ENCODE data around the gene DTX4. TPM values are rescaled to one million over a fixed set of nuclear protein-coding genes. Genes with fewer than 3 reads are reported as not detected.
A peak's percentile ranks its signal among the peaks of the same experiment; 100 is the strongest.

DTX4 gene
- total RNA-seq, 6 experiments from 2014 or later: 10.8 to 49.1 (median 22.6) TPM

DNA sequence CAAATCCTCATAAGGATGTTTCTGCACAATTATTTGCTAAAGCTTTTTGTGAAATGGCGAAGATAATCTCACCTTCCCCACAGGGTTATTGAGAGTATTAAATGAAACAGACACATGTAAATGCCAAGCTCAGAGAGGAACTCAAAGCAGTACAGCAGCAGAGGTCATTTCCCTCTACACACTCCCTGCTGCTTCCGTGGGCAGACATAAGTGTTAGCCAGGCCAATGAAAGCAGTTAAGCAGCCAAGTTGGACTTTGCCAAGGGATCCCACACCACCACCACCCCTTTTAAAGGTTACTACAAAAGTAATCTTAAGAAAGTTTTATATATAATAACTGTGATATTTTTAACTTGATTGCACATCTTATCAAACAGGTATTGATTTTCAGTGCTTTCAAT, 33.3 kb upstream of the DTX4 start:
- peaks cover 0 to 11% (median 0%) of the 10 kb centered on the region in 4 donors for H3K36me3 ChIP-seq
- intact Hi-C loops (cut with DNase I): no loop called here
- H3K9me3 ChIP-seq: no peaks in the 10 kb centered on the region
- no peaks in the 10 kb centered on the region for H3K27me3 ChIP-seq
- peaks cover 0 to 15% (median 4%) of the 10 kb centered on the region in 4 donors for H3K4me1 ChIP-seq
- no peak overlapping the region for H3K27ac ChIP-seq
- 44% methylated on average over 2 of the region's 2 CpGs for WGBS (ENCODE audit: insufficient coverage, low coverage, low lambda C conversion rate, missing lambda C conversion rate)
- TF ChIP-seq, protein P1, sequence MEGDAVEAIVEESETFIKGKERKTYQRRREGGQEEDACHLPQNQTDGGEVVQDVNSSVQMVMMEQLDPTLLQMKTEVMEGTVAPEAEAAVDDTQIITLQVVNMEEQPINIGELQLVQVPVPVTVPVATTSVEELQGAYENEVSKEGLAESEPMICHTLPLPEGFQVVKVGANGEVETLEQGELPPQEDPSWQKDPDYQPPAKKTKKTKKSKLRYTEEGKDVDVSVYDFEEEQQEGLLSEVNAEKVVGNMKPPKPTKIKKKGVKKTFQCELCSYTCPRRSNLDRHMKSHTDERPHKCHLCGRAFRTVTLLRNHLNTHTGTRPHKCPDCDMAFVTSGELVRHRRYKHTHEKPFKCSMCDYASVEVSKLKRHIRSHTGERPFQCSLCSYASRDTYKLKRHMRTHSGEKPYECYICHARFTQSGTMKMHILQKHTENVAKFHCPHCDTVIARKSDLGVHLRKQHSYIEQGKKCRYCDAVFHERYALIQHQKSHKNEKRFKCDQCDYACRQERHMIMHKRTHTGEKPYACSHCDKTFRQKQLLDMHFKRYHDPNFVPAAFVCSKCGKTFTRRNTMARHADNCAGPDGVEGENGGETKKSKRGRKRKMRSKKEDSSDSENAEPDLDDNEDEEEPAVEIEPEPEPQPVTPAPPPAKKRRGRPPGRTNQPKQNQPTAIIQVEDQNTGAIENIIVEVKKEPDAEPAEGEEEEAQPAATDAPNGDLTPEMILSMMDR (IDR thresholded peaks at IDR 0.05): no peak
- TF ChIP-seq POLR2A (IDR thresholded peaks at IDR 0.05): no peak
- H3K4me3 ChIP-seq: no peak overlapping the region
- no peak for DNase-seq
- ATAC-seq: no peak

DNA sequence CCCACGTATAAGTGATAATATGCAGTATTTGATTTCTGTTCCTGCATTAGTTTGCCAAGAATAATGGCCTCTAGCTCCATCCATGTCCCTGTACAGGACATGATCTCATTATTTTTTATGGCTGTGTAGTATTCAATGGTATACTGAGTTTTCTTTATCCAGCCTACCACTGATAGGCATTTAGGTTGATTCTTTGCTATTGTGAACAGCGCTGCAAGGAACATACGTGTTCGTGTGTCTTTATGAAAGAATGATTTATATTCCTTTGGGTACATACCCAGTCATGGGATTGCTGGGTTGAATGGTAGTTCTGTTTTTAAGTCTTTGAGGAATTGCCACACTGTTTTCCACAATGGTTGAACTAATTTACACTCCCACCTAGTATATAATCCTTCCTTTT, 30.7 kb upstream of the DTX4 start:
- WGBS (ENCODE audit: insufficient coverage, low coverage, low lambda C conversion rate, missing lambda C conversion rate): 90% methylated on average over 4 of the region's 4 CpGs
- H3K27me3 ChIP-seq: no peaks in the 10 kb centered on the region
- ATAC-seq (no peak), DNase-seq (no peak)
- no peak for TF ChIP-seq POLR2A (IDR thresholded peaks at IDR 0.05)
- TF ChIP-seq, protein P1 (IDR thresholded peaks at IDR 0.05): no peak
- H3K9me3 ChIP-seq: no peaks in the 10 kb centered on the region
- H3K4me3 ChIP-seq: no peak overlapping the region
- intact Hi-C loops (cut with DNase I): no loop called here
- H3K27ac ChIP-seq: no peak overlapping the region
- H3K36me3 ChIP-seq: no peaks in the 10 kb centered on the region
- peaks cover 0 to 25% (median 10%) of the 10 kb centered on the region in 4 donors for H3K4me1 ChIP-seq

DNA sequence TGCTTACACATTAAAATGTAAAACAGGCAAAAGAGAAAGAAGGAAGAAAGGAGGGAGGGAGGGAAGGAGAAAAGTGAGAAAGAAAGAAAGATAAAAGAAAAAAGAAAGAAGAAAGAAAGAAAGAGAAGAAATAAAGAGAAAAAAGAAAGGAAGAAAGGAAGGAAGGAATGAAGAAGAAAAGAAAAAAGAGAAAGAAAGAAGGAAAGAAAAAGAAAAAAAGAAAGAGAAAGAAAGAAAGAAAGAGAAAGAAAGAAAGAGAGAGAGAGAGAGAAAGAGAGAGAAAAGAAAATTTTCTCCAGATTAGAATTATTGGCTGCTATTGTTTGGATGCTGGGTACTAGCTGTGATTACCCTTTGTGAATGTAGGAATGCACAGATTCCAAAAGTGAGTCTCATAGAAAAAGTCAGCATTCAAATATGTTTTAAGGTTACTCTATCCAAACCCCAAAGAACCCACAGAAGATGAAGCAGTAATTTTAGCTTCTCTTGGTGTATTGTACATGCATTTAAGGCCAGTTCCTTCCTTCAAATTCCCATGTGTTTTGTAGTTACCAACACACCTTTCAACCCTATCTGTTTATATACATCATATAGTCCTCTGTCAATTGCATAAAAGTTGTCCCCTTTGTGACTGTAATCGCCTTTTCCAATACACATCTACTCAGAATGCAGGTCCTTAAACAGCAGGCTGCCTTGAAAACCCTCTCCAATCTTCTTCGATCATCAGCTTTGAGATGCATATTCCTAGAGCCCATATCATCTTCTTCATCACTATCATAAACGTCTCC, 30.1 kb upstream of the DTX4 start:
- Histone ChIP-seq H3K36me3 (no peaks in the 10 kb centered on the region), H3K27me3 (no peaks in the 10 kb centered on the region), H3K4me3 (peak overlapping the region; percentile 71 to 83 (median 80)), H3K9me3 (no peaks in the 10 kb centered on the region), H3K4me1 (peaks cover 0 to 25% (median 9%) of the 10 kb centered on the region in 4 donors), H3K27ac (peak overlapping the region; percentile 88 to 99 (median 97))
- DNase-seq (no peak), ATAC-seq (no peak)
- TF ChIP-seq, protein P1 (IDR thresholded peaks at IDR 0.05): no peak
- TF ChIP-seq POLR2A (IDR thresholded peaks at IDR 0.05): no peak
- WGBS (ENCODE audit: insufficient coverage, low coverage, low lambda C conversion rate, missing lambda C conversion rate): 3% methylated on average over 3 of the region's 3 CpGs
- intact Hi-C loops (cut with DNase I): no loop called here

DNA sequence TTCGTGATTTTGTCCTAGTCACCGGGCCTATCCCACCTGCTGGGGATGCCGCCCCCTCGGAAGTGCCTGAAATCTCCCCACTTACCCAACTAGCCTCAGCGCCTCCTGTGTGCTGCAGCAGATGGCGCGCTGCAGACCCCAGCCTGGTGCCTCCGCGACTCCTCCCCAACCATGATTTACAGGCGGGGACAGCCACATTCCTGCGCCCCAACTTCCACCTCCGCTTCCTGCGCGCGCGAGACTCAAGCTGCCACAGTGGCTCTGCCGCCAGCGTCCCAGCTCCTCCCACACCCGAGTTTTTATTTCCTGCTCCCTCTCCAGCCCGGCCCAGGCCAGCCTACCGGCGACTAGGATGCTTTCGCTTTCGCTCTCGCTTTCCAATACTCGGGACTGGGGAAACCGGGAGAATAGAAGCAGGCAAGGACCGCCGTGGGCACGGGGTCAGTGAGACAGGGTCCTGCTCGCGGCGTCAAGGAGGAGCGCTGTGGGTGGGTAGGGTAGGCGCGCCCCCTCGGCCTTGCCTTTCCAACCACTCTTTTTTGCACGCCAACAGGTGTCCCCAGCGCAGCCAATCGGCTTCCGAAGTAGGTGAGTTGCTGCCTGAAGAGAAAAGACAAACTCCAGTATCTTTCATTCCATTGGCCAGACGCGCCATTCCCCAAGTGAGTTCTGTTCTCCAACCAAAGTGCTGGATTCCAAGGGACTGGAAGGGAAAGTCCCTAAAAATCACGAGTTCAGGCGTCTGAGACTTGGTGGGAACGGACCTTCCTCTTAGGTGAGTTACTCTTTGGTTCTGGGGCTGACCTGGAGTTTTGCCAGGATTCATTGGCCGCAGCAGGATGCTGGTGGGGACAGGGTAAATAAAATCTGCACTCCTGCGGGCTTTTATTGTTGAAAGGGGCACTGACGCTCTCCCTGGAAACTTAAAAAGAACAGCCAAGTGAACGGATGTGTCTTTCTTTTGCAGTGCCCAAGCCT, 29.1 kb upstream of the DTX4 start, which contains the start of gene FAM111A:
FAM111A (plus strand) TSS at position 327 of the 978 bp plus-strand sequence. CDS start 6,017 bp downstream, outside the sequence.
- no peaks in the 10 kb centered on the region for H3K9me3 ChIP-seq
- ATAC-seq: peak; percentile 92 to 97 (median 94)
- intact Hi-C loops (cut with DNase I): no loop called here
- H3K27ac ChIP-seq: peak within 1 kb of the TSS; percentile 88 to 99 (median 97)
- peaks cover 0 to 25% (median 9%) of the 10 kb centered on the region in 4 donors for H3K4me1 ChIP-seq
- TF ChIP-seq, protein P1 (IDR thresholded peaks at IDR 0.05): peak in 2 of 4 donors; percentile 11 to 12
- TF ChIP-seq POLR2A (IDR thresholded peaks at IDR 0.05): peak; percentile 53
- H3K27me3 ChIP-seq: no peaks in the 10 kb centered on the region
- under 1% methylated on average over 39 of the region's 50 CpGs for WGBS (ENCODE audit: insufficient coverage, low coverage, low lambda C conversion rate, missing lambda C conversion rate)
- no peaks in the 10 kb centered on the region for H3K36me3 ChIP-seq
- DNase-seq: peak; percentile 92 to 94 (median 93)
- peak within 1 kb of the TSS; percentile 71 to 83 (median 80) for H3K4me3 ChIP-seq

Data from right lobe of liver (tissue), 6 donors.